Activated T-helper 1 cell treated with Interleukin-2 at 50 U/mL for 16 hours (primary cell): Measurements from ENCODE around the gene SAMHD1.
A peak's percentile ranks its signal among the peaks of the same experiment; 100 is the strongest.
"Not testable (repeated sequence)": the region's sequence is repeated elsewhere in the genome, so short reads cannot be mapped to it uniquely, and the experiment has no call there.

Experiments used
- DNase-seq: peaks from one replicate; pipeline ENCODE4 v3.0.0-alpha.2; 2020; ENCODE audit warnings: low read depth

Gene SAMHD1

DNA sequence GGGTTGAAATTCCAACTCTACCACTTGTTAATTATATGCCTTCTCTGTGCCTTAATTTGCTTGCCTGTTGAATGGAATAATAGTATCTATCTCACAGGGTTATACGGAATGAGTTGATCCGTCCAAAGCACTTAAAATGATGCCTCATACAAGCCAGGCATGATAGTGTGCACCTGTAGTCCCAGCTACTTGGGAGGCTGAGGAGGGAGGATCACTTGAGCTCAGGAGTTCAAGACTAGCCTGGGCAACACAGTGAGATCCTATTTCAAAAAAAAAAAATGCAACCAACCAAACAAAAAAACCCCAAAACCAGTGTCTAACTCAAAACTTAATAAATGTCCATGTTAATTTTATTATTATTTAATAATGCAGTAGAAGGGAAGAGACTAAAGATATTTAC is 35.3 kb downstream of the SAMHD1 start:
- no peak for DNase-seq

DNA sequence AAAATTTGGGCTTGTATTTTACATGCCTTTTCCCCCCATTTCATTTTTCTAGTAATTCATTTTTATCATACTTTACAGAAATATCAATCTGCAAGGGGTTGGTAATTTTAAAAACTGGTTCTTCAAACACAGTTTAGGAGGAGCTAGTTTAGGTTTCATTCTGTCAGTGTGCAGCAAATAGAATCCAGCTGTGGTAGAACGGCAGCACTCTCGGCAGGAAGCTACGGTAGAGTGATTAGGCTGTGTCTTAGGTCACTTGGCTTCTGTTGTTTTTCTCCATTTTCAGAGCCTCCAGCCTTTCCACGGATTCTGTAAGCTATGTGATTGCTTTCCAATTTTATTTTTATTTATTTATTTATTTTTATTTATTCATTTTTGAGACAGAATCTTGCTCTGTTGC is 42.9 kb downstream of the SAMHD1 start:
- DNase-seq = no peak

DNA sequence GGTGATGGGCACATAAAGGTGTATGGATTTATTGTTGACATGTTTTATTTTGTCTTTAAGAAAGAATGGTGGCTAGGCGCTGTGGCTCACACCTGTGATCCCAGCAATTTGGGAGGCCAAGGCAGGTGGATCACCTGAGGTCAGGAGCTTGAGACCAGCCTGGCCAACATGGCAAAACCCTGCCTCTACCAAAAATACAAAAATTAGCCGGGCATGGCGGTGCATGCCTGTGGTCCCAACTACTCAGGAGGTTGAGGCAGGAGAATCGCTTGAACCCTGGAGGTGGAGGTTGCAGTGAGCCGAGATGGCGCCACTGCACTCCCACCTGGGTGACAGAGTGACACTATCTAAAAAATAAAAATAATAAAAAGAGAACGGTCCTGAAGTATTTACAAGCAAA is 45.4 kb downstream of the SAMHD1 start:
- not testable (repeated sequence) for DNase-seq

DNA sequence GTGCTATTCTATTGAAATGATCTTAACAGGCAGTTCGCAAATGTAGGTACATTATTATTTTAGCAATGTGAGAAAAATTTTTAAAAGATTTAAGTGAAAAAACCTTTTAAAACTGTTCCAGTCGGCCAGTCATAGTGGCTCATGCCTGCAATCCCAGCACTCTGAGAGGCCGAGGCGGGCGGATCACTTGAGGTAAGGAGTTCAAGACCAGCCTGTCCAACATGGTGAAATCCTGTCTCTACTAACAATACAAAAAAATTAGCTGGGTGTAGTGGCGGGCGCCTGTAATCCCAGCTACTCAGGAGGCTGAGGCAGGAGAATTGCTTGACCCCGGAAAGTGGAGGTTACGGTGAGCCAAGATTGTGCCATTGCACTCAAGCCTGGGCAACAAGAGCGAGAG is 45.9 kb downstream of the SAMHD1 start:
- not testable (repeated sequence) for DNase-seq

DNA sequence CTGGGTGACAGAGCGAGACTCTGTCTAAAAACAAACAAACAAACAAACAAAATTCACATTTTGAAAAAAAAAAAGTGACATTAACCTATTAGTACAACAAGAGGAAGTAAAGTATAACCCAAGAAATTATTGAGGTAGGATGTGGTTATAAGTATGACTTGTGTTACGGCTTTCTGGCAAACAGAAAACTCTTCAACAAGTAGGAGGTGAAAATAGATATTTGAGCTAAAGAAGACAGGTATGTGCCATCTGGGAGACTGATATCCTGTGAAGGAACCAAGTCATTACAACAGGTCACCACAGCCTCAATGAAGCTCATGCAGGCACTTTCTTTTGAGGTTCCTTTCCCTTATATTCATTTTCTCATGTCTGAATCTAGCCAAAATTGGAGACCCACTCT is 46.8 kb downstream of the SAMHD1 start:
- DNase-seq = no peak

DNA sequence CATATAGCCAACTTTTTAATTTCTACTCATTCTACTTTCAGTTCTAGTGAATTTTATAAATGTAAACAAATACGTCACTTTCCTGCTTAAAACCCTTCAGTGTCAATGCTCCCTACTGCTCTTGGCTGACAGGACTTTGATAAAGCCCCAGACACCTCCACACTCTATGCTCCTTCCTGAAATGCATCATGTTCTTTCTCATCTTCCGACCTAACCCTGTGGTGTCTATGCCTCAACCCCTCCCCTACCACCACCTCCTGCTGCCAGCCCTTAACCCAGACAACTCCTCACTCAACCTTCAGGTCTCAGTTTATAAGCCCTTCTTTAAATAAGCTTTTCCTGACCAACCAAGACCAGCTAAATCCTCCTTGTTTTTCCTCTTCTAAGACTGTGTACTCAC is 56.5 kb downstream of the SAMHD1 start:
- DNase-seq = no peak

DNA sequence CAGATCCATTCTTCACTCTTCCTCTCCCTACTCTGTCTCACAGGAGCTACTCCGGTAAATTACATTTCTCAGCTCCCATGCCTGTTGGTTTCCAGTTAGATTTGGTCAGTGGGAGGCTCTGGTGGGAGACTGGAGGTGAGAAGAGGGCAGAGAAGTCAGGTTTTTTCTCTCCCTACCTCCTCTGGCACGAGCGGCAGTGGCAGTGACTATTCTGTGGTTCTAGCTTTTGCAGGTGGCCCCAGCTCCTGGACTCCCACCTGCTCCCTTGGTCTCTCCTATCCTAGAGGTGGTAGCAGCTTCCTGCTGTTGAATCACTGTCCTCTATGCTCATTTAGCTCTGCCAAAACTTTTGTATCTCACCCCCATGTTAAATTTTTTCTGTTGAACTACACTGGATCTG is 57.7 kb downstream of the SAMHD1 start:
- no peak for DNase-seq

DNA sequence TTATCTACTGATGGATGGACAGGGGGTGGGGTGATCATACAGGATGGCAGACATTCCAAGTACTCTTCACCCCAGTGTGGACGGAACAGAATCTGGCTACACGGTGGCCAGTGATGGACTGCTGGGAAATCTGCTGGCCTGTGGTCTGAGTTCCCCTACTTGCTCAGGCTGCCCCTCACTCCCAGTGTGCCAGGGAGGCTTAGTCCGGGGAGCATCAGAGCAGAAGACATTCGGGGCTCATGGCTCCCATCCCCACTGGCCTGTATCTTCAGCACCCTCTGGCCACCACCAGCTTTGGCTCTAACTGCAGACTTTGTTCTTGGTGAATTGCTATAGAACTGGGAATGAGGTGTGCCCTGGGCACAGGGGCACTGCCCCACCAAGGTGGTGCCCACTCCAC is 60.3 kb downstream of the SAMHD1 start:
- no peak for DNase-seq

DNA sequence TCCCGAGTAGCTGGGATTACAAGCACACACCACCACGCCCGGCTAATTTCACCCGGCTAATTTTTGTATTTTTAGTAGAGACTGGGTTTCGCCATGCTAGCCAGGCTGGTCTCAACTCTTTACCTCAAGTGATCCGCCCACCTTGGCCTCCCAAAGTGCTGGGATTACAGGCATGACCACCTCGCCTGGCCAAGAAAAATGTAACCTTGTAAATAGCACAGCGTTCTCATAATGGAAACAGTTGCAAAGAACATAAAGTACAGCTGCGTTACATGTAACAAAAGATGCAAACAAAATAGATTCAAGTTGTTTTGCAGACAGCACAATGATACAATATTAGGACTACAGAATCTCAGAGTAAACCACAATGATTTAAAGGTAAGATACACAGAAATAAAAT is 60.9 kb downstream of the SAMHD1 start:
- no peak for DNase-seq

DNA sequence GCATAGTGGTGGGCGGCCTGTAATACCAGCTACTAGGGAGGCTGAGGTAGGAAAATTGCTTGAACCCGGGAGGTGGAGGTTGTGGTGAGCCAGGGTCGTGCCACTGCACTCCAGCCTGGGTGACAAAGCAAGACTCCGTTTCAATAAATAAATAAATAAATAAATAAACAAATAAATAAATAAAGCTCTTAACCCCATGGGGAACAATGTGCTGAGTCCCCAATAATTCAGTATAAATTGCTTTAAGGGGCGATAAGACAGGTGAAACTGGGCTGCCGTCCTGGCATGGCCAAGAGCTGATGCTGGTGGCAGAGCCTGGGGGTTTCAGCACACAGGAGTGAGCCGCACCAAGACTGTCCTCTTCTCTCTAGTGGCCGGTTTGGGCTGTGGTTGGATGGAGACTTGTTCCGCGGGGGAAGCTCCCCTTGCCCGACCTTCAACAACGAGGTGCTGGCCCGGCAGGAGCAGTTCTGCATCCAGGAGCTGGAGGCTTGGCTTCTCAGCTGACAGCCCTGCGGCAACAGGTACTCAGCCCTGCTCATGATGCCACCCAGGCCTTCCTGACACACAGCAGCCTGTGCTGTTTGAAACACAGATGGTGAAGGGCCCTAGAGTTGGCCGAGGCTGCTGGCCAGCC is 62.5 kb downstream of the SAMHD1 start:
- DNase-seq = no peak

DNA sequence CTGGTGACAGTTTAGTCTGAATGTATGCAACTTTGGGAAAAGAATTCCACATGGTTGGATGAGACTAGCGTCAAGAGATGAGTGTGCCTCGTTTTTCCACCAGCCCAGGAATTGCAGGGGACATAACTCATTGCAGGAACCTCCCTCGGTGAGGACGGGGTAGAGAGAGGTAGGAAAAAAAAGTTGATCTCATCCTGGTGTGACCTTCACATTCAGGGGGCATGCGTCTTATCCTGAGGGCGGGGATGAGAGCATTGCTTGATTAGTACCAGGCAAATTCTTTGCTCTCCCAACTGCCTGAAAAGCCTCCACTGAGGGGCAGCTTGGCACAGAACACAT is 63.8 kb downstream of the SAMHD1 start:
- no peak for DNase-seq

DNA sequence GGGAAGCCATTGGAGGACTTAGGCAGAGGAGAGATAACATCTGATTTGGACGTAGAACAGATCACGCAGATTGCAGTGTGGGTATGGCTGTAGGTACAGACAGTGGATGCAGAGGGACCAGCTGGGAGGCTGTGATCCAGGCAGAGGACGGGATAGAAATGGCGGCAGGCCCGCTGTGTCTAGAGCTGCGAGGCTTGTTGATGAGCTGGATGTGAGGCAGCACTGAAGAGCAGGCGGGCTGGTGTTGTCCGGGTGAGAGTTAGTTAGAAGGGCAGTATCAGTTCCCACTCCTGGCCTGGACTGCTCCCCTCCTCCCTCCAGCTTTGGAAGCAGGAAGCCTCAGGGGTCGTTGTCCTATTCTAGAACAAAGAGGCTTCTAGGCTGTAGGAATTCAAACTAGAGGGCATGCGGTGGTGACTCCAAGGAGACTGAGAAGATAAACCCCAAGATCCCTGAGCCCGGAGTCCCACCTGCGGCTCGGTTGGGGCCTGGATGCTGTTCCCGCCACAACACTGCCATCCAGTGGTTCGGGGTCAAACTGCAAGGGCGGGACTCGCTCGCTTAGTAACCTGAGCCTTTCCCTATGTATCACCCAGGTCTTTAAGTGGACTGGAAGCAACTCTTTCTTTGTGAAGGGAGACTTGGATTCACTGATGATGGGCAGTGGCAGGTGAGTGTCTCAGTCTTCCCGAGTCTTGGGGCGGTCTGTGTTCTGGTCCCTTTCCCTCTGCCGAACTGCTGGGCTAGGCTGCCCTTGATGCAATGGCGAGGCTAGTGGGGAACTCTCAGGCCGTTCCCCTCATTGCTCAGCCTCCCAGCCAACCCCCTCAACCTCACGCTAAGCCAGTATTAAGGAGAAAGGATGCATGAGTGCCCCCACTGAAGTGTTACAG is 64.4 kb downstream of the SAMHD1 start:
- DNase-seq = peak; percentile 57

DNA sequence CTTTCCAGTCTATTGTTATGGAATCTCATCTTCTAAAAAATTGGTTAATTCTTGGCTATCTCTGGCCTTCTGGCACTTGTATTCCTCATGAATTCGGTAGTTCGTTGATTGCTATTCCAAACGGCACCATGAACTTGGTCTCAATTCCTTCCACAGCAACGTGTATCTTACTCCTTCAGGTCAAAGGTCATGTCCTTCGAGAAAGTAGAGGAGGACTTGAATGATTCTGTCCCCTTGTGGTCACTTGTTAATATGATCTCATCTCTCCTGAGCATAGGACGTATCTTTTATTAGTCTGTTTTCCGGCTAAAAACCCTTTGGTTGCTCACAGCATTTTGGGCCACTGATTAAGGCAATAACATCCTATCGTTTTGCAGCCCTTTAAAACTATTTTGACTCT is 66.2 kb downstream of the SAMHD1 start:
- no peak for DNase-seq

DNA sequence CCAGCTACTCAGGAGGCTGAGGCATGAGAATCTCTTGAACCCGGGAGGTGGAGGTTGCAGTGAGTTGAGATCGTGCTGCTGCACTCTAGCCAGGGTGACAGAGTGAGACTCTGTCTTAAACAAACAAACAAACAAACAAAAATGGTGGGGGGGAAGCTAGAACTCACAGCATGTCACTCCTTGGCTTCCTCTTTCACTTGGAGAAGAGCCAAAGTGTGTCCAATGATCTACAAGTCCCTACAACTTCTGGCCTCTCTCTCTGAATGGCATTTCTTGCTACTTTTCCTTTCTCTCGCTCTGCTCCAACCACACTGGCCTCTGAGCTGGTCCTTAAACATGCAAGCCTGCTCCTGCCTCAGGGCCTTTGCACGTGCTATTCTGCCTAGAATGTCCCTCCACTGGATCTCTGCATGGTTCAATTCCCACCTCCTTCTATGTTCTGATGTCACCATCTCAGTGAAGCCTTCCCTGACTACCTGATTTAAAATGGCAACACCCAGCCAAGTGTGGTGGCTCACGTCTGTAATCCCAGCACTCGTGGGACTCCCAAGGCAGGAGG is 67.5 kb downstream of the SAMHD1 start:
- no peak for DNase-seq

DNA sequence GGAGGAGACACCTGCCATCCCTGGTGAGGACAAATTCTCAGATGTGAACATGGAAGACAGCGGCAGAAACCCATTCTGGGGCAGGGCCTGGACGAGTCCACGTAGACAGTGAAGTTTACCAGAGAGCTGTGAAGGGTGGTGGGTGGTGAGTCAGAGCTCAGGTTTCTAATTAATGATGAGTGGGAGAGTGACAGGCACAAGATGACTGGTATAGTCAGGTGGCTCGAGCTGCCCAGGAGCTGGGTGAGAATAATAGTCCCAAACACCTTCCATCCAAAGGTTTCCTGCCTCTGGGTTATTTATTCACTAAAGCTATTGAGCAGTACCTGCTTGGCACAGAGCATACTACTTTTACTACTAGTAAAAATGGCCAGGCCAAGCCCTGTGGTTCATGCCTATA is 69.6 kb downstream of the SAMHD1 start:
- no peak for DNase-seq

DNA sequence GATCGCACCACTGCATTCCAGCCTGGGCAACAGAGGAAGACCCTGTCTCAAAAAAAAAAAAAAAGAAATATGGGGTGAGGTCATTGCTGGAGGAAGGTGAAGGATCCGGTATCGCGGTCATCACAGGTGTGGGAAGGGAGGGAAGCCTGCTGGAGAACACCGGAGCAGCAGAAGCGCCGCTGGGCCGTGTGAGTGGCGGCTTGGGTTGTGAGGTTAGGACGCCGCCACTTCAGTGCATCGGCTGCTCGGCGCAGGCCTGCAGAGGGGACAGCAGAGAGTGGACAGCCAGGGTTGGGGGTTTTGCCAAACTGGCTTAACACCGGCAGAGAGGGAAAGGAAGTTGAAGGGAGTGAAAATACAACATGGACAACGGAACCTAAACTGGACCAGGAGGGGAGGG is 70.2 kb downstream of the SAMHD1 start:
- DNase-seq = no peak

DNA sequence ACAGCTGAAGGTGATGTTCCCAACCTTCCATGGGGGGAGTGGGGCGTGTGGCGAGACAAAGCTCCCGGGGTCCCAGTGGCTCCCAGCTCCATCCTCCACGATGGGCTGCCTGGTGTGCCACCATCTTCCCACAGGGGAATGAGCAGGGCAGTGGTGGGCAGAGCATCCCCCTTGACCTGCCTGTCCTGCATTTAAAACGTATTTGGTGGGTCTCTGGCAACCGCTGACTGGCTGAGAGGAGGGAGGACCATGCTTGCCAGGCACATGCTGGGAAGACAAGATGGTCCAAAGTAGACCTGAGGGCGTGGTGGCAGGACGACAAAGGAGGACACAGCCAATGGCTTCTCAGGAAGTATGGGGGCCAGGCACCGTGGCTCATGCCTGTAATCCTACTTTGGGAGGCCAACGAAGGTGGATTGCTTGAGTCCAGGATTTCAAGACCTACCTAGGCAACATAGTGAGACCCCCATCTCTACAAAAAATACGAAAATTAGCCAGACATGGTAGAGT is 70.7 kb downstream of the SAMHD1 start:
- no peak for DNase-seq

DNA sequence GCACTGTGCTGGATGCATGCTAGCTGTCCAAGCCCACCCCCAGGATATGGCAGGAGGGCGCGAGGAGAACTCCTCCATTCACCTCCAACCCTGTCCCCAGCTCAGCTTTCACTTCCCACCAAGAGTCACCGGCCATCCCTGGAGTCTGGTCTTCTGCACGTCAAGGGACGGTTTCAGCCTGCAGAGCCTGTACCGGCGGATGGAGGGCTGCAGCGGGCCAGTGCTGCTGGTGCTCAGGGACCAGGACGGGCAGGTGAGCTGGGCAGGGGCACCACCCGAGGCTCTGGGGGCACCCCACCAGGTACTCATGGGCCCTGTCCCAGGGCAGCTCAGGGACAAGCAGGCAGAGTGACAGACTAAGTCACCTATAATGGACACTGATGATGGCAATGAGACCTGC is 72.6 kb downstream of the SAMHD1 start:
- DNase-seq = no peak

DNA sequence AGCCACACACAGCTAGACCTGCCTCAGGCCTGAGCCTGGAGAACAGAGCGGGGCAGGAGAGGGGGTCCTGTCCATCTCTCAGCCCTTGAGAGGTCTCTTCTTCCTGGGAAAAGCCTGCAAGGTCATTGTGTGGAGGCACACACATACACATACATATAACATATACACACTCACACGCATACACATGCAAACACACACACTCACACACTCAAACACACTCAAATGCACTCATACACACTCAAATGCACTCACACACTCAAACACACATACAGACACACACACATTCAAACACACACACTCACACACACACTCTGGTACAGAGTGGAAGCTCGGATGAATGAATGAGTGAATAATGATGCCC is 75.1 kb downstream of the SAMHD1 start:
- DNase-seq = no peak

DNA sequence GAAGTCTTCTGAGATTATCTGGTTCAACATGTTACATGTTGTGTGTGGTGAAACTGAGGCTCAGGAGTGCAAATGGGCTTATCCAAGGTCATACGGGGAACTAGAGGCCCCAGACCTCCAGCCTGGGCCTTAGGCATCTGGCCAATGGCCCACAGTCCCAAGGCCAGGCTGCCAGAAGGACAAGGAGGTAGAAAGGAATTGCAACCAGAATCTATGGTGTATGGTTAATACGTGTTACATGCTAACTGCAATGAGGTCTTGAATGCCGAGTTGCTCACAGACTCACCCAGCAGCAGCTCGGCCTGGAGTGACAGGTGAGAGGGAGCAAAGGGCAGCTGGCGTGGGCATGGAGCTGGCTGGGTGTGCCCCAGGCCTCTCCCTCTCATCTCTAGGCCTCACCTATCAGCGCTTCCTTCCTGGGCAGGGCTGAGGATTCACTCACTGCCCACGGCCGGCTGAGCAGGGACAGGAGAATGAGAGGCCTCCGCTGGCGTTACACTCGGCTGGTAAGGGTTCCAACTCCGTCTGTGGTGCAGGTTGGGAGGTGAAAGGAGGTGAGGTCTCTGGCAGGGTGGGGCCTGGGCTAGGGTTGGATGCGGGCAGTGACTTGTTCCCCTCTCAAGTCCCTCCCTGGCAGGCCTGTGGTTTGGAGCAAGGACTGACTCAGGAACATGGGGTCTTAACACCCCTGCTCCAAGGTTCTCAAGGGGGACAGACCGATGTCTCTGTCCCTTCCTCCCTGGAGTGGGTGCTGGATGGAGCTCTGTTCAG is 75.6 kb downstream of the SAMHD1 start, which contains the start of gene TLDC2:
Gene TLDC2, plus strand, starts transcription at position 437 of the 771 bp plus-strand sequence. Its CDS starts 37 bp downstream, at position 474.
- DNase-seq = no peak

DNA sequence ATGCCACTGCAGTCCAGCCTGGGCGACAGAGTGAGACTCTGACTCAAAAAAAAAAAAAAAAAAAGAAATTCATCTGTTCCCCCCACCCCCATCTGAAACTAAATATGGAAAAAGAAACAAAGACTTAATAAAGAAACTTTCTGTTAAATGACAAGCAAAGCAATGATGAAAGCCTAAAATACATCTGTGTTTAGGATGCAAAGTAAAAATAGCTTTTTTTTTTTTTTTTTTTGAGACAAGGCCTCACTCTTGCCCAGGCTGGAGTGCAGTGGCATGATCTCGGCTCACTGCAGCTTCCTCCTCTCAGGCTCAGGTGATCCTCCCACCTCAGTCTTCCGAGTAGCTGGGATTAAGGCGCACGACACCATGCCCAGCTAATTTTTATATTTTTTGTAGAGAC is 76.4 kb downstream of the SAMHD1 start:
- DNase-seq = not testable (repeated sequence)

DNA sequence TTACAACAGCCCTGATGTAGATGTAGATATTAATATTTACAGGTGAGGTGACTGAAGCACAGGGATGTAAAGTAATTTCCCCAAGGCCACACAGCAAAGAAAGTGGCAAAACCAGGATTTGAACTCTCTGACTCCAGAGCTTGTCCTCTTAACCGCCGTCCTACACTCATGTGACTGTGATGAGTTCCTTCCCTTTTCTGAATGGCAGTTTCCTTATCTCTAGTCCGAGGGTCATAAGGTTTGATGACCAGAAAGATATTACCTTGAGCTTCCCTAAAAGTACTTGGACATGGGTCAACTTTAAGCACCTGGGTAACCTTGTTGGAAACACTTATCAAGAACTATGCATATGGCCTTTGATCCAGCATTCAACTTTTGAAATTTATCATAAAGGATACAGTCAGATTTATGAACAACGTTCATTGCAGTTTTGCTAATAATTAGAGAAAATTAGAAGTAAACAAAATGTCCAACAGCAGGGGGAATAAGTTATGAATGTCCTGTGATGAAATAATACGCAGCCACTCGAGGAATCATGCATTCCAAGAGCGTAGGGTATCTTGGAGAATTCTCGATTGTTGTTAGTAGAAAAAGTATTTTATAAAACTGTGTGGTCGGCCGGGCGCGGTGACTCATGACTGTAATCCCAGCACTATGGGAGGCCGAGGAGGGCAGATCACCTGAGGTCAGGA is 77.9 kb downstream of the SAMHD1 start:
- no peak for DNase-seq
